Measurements from ENCODE around the gene VWA8.
"Not testable (repeated sequence)": the region's sequence is repeated elsewhere in the genome, so short reads cannot be mapped to it uniquely, and the experiment has no call there.

The VWA8 gene

DNA sequence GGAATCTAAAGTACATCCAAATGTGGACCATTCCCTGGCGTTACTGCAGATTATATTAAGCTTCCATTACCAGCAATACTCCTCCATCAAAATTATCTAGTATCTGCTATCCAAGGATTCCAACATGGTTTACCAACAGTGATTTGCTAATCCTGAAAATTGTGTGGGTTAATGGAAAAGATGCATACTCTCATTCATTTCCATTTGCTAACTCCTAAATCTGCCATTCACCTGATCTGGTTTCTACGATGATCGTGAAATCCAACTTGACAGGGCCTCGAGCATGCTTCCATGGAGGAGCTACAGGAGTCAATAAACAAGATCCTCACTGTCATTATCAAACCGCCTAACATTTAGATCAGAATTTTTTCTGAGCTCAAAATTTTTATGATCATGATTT is 382.5 kb downstream of the VWA8 start:
- no peak overlapping the region for H3K4me3 ChIP-seq (replicated peaks; ENCODE audit: low read depth, low read length)
- no peak for DNase-seq (ENCODE audit: extremely low read depth, low read depth)
- TF ChIP-seq, protein P1, sequence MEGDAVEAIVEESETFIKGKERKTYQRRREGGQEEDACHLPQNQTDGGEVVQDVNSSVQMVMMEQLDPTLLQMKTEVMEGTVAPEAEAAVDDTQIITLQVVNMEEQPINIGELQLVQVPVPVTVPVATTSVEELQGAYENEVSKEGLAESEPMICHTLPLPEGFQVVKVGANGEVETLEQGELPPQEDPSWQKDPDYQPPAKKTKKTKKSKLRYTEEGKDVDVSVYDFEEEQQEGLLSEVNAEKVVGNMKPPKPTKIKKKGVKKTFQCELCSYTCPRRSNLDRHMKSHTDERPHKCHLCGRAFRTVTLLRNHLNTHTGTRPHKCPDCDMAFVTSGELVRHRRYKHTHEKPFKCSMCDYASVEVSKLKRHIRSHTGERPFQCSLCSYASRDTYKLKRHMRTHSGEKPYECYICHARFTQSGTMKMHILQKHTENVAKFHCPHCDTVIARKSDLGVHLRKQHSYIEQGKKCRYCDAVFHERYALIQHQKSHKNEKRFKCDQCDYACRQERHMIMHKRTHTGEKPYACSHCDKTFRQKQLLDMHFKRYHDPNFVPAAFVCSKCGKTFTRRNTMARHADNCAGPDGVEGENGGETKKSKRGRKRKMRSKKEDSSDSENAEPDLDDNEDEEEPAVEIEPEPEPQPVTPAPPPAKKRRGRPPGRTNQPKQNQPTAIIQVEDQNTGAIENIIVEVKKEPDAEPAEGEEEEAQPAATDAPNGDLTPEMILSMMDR (IDR thresholded peaks at IDR 0.05; ENCODE audit: low read depth, low read length, missing control alignments) = no peak

DNA sequence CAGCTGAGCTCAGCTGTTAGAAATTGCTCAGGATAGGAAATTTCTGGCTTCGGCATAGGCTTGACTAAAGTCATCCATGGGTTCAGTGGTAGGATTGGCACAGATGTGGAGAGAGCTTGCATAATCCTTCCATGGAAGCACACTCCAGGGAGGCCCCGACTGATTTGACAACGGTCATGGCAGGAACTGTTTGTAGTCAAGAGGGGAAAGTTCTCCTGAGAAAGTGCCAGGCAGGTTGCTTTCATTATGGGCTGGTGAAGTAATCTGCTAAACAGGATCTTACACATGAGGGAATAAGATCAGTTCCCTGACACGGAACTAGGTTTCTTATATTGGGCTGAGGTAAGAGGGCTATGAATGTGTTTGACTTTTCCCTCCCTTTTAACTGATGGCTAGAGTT is 383.5 kb downstream of the VWA8 start:
- no peak overlapping the region for H3K4me3 ChIP-seq (replicated peaks; ENCODE audit: low read depth, low read length)
- no peak for DNase-seq (ENCODE audit: extremely low read depth, low read depth)
- TF ChIP-seq, protein P1 (IDR thresholded peaks at IDR 0.05; ENCODE audit: low read depth, low read length, missing control alignments) = no peak

DNA sequence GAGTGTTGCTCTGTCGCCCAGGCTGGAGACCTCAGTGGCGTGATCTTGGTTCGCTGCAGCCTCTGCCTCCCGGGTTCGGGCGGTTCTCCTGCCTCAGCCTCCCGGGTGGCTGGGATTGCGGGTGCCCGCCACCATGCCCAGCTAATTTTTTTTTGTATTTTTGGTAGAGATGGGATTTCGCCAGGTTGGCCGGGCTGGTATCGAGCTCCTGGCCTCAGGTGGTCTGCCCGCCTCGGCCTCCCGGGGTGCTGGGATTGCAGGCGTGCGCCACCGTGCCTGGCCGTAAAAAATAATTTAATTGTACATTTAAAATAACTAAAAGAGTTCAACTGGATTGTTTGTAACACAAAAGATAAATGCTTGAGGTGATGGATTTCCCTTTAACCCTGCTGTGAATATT is 387.3 kb downstream of the VWA8 start:
- H3K4me3 ChIP-seq (replicated peaks; ENCODE audit: low read depth, low read length); DNase-seq (ENCODE audit: extremely low read depth, low read depth): not testable (repeated sequence)

DNA sequence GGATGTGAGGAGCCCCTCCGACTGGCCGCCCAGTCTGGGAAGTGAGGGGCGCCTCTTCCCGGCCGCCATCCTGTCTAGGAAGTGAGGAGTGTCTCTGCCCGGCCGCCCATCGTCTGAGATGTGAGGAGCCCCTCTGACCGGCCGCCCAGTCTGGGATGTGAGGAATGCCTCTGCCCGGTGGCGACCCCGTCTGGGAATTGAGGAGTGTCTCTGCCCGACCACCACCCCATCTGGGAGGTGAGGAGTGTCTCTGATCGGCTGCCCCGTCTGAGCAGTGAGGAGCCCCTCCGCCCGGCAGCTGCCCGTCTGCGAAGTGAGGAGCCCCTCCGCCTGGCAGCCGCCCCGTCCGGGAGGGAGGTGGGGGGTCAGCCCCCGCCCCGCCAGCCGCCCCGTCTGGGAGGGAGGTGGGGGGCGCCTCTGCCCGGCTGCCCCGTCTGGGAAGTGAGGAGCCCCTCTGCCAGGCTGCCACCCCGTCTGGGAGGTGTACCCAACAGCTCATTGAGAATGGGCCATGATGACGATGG is 389.0 kb downstream of the VWA8 start:
- not testable (repeated sequence) for H3K4me3 ChIP-seq (replicated peaks; ENCODE audit: low read depth, low read length); DNase-seq (ENCODE audit: extremely low read depth, low read depth)

DNA sequence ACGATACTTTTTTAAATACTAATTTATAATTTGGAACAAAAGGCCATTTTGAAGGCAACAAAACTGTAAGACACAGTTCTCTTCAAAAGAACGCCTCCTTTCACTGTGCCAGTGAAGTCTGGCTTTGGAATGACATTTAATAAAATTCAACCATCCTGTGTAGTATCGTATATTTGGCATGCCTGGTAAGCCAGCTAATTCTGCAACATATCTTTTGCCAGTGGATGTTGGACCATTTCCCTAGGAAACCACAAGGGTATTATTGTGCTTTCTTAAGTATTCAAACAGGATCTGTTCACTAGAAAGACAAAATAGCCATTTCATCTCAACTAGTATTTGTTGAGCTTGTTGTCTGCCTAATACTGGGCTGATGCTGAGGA is 391.9 kb downstream of the VWA8 start:
- DNase-seq (ENCODE audit: extremely low read depth, low read depth) = no peak
- TF ChIP-seq, protein P1 (IDR thresholded peaks at IDR 0.05; ENCODE audit: low read depth, low read length, missing control alignments) = no peak
- H3K4me3 ChIP-seq (replicated peaks; ENCODE audit: low read depth, low read length) = no peak overlapping the region

DNA sequence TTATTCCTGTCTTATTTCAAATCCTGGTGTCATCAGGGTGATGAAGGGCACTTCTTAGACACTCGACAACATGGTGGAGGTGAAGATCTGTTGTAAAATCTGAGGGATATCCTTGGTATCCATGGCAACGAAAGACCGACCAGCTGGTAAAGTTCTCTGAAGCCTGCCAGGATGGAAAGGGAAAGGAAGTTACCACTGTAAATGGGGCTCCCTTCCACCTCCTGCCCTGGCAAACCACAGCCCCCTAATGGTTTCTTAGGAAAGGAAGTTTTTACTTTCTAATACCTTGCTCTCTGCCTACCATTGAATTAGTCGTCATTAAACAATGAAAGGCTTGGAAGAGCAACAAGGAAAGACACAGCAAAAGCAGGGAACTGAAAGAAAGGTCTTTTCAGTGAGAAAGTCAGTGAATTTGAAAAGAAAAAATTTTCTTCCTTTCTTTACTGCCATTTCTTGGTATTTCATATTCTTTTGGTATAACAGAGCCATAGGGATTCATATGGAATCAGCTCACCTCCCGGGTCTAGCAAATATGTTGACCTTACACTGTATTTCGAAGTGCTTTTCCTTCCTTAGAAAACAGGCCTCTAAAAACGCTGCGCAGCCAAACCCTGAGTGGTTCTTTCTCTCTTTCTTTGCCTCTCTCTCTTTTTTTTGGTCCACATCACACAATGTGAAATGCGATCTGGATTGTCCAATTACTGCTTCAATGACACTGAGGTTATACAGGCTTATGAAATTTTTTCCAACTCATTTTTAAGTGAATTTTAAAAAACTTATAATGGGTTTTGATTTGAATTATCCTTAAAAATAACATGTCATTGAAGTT is 392.6 kb downstream of the VWA8 start:
- TF ChIP-seq, protein P1 (IDR thresholded peaks at IDR 0.05; ENCODE audit: low read depth, low read length, missing control alignments) = no peak
- DNase-seq (ENCODE audit: extremely low read depth, low read depth) = no peak
- H3K4me3 ChIP-seq (replicated peaks; ENCODE audit: low read depth, low read length) = no peak overlapping the region

DNA sequence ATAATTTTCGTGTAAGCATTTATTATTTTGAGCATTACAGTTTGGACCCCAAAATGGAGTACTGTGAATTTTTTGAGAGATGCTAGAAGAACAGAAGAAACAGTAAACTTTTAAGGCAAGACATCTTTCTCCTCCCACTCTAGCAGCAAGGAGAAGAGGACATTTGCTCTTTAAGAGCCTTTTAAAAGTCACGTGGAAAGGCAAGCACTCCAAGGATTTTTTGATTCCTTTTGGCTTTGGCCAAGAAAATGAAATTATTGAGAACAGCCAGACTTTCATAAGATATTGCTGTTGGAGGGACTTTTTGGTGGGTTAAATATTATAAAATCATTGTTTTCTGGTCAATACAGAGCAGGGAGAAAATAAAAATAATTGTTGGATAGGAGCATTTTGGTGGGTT is 393.5 kb downstream of the VWA8 start:
- H3K4me3 ChIP-seq (replicated peaks; ENCODE audit: low read depth, low read length) = no peak overlapping the region
- TF ChIP-seq, protein P1 (IDR thresholded peaks at IDR 0.05; ENCODE audit: low read depth, low read length, missing control alignments) = no peak
- no peak for DNase-seq (ENCODE audit: extremely low read depth, low read depth)

DNA sequence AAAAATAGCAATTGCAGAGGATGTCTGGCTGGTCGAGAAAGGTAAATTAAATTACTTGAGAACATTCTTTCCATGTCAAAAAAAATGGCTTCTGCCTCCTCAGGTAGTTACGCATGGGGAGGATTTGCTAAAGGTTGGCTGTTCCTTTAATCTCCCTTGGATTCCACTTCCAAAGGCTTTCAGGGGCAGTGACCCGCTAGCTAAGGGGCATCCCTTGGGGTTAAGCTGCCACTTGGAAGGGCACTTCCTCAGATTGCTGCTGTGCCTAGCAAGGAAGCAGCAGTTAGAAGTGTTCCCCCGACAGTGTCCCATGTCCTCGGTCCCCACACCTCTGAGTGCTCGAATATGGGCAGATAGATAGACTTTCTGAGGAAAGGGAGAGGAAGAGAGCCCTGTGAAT is 395.1 kb downstream of the VWA8 start:
- DNase-seq (ENCODE audit: extremely low read depth, low read depth) = no peak
- no peak overlapping the region for H3K4me3 ChIP-seq (replicated peaks; ENCODE audit: low read depth, low read length)
- TF ChIP-seq, protein P1 (IDR thresholded peaks at IDR 0.05; ENCODE audit: low read depth, low read length, missing control alignments) = no peak

All from HFF-Myc (cell line).